Bronchial epithelial cell (primary cell): ENCODE data around the gene AGA. TPM values are rescaled to one million over a fixed set of nuclear protein-coding genes. Genes with fewer than 3 reads are reported as not detected.

Experiments
- DNase-seq: peaks from one replicate; pipeline ENCODE4 v3.0.0-alpha.2; 2010; ENCODE audit warnings: low read depth
- FAIRE-seq: peaks from 2 replicates; lab custom pipeline; 2011; peaks lifted over from hg19 to GRCh38; lab: Jason Lieb, UNC
- H3K27me3 ChIP-seq: 2 replicates; pipeline ENCODE4 v1.5.1; 2011; ENCODE audit warnings: low read length; ENCODE audit not compliant: control insufficient read depth, insufficient read depth
- H3K36me3 ChIP-seq: 2 replicates; pipeline ENCODE4 v1.5.1; 2011; ENCODE audit warnings: low read length; ENCODE audit not compliant: control insufficient read depth, insufficient read depth
- H3K4me3 ChIP-seq: 2 replicates; pipeline ENCODE4 v1.5.1; 2011; ENCODE audit warnings: mild to moderate bottlenecking, low read depth, low read length, control low read depth
- total RNA-seq: library from RNA; depleted of rRNA; stranded (reverse); fragments of >200 nt; gene quantifications from 2 replicates; pipeline ENCODE4 v1.2.1, GENCODE V29; 2014
- TF ChIP-seq, protein P1 (sequence below): IDR thresholded peaks from 2 replicates; pipeline ENCODE4 v1.5.1; 2011; ENCODE audit warnings: mild to moderate bottlenecking, moderate library complexity, low read length, control low read depth, inconsistent platforms; ENCODE audit not compliant: insufficient read depth, severe bottlenecking

Gene AGA
- total RNA-seq, 1 donor from 2014 or later, result 71.3 TPM

DNA sequence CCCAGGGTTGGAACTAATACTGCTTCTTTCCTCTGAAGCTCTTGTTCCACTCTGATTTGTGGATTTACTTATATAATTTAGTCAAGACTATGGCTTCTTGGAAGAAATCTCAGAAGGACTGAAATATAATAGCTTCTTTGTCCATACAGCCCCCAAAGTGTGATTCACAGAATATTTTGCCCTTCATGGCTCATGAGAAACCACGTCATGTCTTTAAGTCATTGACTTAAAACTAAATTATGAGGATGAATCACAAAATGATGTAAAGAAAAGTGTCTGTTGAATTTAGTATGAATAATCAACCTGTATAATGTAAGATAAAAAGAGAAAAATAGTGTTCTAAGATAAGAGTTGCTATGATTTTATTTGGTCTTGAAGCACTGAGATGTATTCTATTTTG, 43.3 kb upstream of the AGA start:
- H3K27me3 ChIP-seq, result no peaks in the 10 kb centered on the region
- no peak overlapping the region for H3K4me3 ChIP-seq
- H3K36me3 ChIP-seq, result no peaks in the 10 kb centered on the region
- FAIRE-seq (no peak), DNase-seq (peak; percentile 90)
- TF ChIP-seq, protein P1, sequence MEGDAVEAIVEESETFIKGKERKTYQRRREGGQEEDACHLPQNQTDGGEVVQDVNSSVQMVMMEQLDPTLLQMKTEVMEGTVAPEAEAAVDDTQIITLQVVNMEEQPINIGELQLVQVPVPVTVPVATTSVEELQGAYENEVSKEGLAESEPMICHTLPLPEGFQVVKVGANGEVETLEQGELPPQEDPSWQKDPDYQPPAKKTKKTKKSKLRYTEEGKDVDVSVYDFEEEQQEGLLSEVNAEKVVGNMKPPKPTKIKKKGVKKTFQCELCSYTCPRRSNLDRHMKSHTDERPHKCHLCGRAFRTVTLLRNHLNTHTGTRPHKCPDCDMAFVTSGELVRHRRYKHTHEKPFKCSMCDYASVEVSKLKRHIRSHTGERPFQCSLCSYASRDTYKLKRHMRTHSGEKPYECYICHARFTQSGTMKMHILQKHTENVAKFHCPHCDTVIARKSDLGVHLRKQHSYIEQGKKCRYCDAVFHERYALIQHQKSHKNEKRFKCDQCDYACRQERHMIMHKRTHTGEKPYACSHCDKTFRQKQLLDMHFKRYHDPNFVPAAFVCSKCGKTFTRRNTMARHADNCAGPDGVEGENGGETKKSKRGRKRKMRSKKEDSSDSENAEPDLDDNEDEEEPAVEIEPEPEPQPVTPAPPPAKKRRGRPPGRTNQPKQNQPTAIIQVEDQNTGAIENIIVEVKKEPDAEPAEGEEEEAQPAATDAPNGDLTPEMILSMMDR, result no peak

DNA sequence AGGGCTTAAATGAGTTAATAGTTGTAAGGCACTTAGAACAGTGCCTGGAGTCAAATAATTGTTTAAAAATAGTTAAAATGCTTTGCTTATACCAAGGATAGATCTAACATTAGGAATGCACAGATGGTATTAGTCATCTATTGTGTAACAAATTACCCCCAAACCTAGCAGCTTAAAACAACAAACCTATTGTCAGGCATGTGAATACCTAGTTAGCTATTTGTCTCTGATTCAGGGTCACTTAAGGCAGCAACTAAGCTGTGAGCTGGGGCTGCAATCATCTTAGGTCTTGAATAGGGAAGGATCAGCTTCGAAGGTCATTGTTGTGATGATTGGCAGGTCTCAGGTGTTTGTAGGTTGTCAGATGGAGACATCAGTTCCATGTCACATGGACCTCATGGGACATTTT, 42.4 kb upstream of the AGA start:
- H3K36me3 ChIP-seq, result no peaks in the 10 kb centered on the region
- H3K4me3 ChIP-seq, result no peak overlapping the region
- FAIRE-seq, result peak; percentile 80
- H3K27me3 ChIP-seq, result no peaks in the 10 kb centered on the region
- TF ChIP-seq, protein P1, result no peak
- peak; percentile 97 for DNase-seq

DNA sequence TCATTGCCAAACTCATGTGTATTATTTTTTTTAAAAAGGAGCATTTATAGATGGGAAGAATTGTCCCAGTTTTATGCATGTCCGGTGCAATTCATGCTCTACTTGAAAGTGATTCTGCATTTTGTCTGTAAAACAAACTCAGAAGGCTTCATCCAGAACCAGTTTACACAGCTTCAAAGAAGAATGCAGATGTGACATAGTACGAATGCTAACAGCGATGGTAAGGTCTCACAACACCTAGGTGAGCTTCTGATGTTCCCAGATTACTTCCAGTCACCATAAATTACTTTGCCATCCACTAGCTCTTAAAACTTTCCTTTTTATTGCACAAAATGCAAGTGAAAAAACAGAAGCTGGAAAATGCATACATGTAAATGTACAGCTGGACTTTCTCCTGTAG, 41.5 kb upstream of the AGA start:
- no peak for FAIRE-seq
- Histone ChIP-seq H3K36me3 (no peaks in the 10 kb centered on the region), H3K27me3 (no peaks in the 10 kb centered on the region), H3K4me3 (no peak overlapping the region)
- no peak for DNase-seq
- TF ChIP-seq, protein P1, result no peak

DNA sequence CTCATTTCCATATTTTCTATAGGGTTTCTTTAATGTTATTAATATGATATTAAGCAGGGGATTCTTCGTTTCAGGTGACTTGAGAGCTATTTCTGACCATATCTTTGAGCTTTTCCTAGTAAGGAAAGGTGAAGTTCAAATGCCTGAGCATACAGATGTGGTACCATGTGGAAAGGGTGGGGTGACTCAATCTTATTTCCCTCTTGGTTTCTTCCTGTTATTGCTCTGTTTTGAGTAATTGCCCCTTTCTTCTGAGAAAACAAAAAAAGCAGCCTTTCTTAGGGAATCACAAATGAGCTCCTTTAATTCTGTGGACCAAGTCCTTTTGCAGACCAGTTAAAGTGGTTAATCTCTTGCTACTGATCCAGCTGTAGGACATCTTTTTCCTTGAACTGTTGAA, 41.0 kb upstream of the AGA start:
- TF ChIP-seq, protein P1, result no peak
- FAIRE-seq (no peak), DNase-seq (peak; percentile 40)
- H3K36me3 ChIP-seq, result no peaks in the 10 kb centered on the region
- H3K27me3 ChIP-seq, result no peaks in the 10 kb centered on the region
- H3K4me3 ChIP-seq, result no peak overlapping the region

DNA sequence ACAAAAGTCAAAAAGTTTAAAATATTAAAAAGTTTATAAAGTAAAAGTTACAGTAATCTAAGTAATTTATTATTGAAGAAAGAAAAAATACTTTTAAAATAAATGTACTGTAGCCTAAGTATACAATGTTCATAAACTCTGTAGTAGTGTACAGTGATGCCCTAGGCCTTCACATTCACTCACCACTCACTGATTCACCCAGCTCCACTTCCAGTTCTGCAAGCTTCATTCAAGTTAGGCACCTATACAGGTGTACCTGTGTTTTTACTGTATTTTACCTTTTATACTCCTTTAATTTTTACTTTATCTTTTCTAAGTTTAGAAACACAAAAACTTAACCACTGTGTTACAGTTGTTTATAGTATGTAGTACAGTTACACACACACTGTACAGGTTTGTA, 40.1 kb upstream of the AGA start:
- Histone ChIP-seq H3K36me3 (no peaks in the 10 kb centered on the region), H3K4me3 (no peak overlapping the region), H3K27me3 (no peaks in the 10 kb centered on the region)
- TF ChIP-seq, protein P1, result no peak
- DNase-seq (peak; percentile 40), FAIRE-seq (no peak)

DNA sequence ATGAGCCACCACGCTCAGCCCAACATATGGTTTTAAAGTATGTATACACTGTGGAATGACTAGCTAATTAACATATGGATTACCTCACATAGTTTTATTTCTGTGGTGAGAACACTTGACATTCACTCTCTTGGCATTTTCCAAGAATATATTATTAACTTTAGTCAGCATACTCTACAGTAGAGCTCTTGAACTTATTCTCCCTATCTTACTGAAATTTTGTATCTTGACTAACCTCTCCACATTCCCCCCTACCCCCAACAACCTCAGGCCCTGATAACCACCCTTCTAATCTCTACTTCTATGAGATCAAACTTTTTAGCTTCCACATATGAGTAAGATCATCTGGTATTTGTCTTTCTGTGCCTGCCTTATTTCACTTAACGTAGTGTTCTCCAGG, 38.6 kb upstream of the AGA start:
- TF ChIP-seq, protein P1, result no peak
- no peaks in the 10 kb centered on the region for H3K27me3 ChIP-seq
- DNase-seq (peak; percentile 55), FAIRE-seq (no peak)
- no peak overlapping the region for H3K4me3 ChIP-seq
- H3K36me3 ChIP-seq, result no peaks in the 10 kb centered on the region
